Posterior cingulate gyrus (tissue), 11 donors: ENCODE data around the gene IFNG.
"Not testable (repeated sequence)": the region's sequence is repeated elsewhere in the genome, so short reads cannot be mapped to it uniquely, and the experiment has no call there.

Source experiments
- DNase-seq, 10 donors: peaks; one replicate each; pipeline versions ENCODE4 v3.0.0 to v3.0.0-alpha.2; 2020 to 2021; ENCODE audit warnings: mixed read lengths in 3 of 10
- intact Hi-C: fragments of 100-400 bp; cut with DNase I; formaldehyde crosslinking; loops from one replicate; pipeline ENCODE4 v1.15.1; 2023

The IFNG gene

DNA sequence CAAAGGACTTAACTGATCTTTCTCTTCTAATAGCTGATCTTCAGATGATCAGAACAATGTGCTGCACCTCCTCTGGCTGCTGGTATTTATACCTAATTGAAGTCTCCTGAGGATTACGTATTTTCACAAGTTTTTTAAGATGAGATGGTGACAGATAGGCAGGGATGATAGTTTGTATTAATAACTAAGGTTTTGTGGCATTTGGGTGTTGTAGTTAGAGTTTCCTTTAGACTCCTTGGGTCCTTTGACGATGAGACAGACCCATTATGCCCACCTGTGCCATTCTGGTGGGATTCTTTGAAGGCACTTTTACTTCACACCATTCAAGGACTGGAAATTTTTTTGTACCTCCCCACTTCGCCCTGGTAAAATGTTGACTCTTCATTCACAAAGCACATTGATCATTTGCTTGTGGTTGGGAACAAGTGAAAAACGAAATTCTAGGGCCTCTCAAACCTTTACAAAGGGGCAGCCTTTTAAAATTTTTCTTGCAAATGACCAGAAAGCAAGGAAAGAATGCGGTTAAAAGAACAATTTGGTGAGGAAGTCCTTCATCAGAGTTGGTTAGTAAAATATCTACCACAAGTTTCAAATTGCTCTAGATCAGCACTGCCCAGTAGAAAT lies at the start of gene IFNG:
Gene IFNG (minus strand): TSS at position 60 of the 624 bp plus-strand sequence. CDS start 125 bp downstream, outside the sequence.
- intact Hi-C loops: loop anchor here (2.0 kb wide), 1 partner anchor 119 kb away; no protein-coding TSS in a partner anchor

DNA sequence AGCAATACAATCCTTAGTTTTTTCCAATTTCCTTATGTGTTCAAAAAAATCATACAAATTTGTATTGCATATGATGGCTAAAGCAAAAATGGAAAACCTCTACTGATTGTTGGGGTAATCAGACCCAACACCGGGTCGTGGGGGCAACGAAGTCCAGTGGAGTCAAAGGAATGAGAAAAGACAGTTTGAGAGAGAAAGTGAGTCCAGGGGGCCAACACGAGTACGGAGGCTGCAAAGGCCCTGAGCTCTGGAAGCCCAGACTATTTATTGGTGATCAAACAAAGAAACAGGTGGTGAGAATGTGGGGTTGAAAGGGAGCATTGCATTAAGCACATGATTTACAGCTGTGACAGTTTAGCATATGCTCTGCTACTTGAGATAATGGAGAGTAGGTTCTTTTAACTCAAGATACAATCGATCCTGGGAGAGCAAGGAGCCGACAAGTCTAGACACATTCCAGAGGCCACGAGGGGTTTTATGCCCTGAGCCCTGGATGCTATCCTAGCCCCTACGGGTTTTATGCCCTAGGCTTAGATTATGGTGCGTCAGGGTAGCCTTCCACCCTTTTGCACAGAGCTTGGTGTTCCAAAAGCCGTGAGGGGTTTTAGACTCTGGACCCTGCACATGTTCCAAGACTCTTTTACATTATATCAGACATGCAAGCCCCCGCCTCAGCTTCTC lies 49.6 kb upstream of the IFNG start:
- intact Hi-C loops, DNase-seq: not testable (repeated sequence)

More for the DNA sequence above, at the start of gene IFNG:
- no peak for DNase-seq

DNA sequence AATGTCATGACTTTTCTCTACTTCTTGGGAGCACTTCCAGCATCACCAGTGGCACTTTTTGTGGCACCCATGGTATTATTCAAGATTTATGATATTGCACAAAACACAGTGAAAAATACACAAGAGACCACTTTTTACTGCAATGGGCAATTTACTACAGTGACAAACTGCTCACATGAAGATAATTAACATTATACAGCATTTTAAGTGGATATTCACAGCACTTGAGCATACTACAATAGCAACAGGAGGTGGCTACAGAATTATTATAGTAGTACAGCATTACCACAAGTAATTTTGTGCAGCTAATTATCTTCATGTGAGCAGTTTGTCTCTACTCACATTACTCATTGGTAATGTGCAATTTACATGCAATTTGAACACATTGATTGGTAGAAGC lies 47.7 kb upstream of the IFNG start:
- DNase-seq: no peak
- intact Hi-C loops: no loop called here

DNA sequence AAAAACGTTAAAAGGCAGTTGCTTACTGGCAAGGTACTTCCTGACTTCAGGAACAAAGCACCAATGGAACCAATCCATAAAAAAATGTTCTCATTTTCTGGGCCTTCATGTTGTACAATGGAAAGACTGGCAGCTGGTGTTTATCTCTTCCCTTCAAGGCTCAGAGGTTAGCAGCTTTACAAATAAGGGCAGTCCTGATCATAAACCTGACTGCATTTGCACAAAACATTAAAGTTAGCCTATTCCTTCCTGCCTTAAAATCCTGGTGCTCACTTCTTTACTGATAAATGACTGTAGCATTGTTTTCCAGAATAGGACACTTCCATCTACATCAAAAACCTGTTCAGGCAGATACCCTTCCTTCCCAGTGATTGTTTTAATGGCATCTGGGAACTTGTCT lies 46.9 kb upstream of the IFNG start:
- no peak for DNase-seq
- intact Hi-C loops: no loop called here

DNA sequence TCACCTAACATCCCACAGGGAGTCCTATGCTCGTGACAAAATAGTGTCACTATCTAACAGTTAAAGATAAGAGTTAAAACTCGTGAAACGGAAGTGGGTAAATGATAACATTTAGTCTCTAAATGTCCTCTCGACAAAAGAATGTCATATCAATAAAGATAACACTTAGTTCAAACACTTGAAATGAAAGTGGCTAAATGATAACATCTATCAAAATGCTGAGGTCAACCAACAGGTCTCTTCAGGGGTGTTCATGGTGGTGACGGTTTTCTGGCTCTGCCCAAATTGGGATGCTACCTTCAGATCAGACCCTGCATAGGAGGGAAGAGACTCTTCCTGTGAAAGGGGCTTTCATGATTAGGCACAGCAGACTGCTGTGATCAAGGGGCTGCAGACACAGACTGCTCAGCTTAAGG lies 43.9 kb upstream of the IFNG start:
- intact Hi-C loops: no loop called here
- no peak for DNase-seq

DNA sequence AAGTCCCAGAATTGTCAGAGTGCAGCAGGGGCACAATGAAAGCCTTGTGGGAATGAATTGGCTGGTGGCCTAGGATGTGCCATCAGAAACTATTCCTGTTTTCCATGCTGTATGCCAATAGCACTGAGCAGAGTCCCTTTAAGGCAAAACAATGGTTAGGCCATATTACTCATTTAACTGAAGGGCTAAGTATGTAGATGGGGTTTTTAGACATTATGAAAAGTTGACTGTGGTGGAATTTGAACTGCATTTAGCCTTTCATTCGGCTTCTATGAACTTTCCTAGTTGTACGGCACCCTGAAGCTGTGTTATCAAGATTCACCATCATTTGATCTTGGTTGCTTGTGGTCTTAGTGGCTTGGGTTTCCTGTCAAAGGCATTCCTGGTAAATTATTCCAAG lies 41.3 kb upstream of the IFNG start:
- intact Hi-C loops: no loop called here

DNA sequence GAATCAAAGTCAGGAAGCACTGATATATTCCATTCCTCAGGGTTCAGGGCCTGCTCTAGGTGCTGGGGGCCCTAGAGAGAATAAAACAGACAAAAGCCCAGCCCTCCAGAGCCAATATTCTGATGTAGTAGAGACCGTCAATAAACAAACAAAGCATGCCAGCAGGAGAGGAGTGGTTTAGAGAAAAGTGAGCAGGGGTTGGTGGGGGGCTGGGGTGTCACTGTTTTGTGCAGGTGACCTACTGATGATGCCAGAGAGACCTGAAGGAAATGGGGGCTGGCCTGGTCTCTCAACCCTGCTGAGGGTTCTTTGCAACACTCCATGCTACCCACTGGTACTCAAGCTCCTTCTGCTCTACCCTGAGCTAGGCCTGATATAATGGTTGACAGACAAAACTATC lies 39.6 kb upstream of the IFNG start:
- DNase-seq: no peak
- intact Hi-C loops: no loop called here

More for the DNA sequence above, 41.3 kb upstream of the IFNG start:
- DNase-seq: no peak

DNA sequence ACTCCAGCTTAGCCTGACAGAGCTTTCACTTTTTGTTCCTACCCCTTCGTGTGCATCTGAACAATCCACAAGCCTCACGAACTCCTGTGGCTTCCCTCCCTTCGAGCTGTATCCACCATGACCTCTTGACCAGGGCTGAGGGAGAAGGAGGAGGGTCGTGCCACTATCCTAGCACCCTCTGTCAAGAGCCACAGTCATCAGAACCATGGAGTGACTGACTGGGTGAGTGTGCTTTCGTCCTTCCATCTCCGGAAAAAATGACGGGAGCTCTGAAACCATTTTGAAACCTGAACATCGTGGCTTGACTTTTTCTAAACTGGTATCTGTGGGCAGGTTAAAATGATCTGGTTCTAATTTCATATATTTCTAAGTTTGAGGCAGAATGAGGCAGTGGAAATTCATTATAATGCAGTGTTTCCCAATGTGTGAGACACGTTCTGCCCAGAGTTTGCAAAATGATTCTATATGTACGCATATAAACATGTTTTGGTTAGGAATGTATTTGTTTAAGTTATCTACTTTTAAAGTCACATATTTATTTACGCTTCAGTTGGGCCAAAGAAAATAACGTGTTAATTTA lies 39.1 kb upstream of the IFNG start:
- intact Hi-C loops: no loop called here
- DNase-seq: no peak

DNA sequence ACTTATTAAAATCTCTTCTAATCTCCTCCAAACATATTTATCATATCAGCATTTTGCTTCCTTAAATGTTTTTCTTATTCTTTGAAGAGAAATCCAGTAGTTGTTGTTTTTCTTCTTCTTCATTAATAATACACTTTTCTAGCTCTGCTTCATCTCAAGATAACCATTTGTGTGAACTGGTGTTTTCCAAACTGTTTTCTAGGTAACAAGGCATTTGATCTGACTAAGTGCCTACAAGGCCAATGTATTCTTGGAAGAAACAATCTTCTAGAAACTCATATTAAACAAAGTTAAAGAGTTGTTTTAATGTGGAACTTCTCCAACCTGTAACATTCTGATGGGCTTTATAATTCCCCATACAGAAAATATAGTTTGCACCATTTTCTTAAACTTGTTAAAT lies 30.8 kb upstream of the IFNG start:
- intact Hi-C loops: no loop called here
- no peak for DNase-seq

DNA sequence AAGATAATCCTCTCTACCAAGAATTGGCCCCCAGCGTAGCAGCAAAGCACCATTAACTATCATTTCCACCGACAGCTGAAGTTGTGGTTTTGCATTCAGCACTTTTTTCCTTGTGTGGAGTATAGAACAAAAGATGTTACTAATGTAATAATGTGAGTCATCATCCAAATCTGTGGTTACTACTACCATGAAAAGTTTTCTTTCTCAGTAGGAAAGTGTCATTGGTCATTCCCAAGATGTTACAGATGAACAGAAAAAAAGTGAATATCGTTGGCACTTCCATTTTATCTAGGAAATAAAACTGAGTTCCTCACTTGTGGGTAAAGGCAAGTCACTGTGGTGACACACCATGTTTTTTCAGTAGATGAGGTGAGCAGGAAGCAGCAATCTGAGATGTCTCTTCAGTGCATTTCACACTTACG lies 30.3 kb upstream of the IFNG start:
- intact Hi-C loops: no loop called here
- DNase-seq: no peak

DNA sequence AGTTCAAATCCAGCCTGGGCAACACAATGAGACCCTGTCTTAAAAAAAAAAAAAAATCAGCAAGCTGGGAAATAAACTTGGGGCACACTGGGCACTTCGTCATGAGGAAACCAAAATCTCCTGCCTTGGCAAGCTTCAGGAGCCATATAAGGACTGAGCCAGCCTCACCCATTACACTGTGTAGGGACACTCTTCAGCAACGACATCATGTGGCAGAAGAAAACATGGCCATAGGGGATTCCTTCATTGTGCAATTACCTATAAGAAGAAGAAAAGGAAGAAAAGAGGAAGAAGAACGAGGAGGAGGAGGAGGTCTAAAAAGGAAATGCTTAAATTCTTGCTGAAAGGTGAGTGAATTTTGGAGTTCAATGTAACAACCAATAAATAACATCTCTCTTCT lies 26.1 kb upstream of the IFNG start:
- intact Hi-C loops: no loop called here

DNA sequence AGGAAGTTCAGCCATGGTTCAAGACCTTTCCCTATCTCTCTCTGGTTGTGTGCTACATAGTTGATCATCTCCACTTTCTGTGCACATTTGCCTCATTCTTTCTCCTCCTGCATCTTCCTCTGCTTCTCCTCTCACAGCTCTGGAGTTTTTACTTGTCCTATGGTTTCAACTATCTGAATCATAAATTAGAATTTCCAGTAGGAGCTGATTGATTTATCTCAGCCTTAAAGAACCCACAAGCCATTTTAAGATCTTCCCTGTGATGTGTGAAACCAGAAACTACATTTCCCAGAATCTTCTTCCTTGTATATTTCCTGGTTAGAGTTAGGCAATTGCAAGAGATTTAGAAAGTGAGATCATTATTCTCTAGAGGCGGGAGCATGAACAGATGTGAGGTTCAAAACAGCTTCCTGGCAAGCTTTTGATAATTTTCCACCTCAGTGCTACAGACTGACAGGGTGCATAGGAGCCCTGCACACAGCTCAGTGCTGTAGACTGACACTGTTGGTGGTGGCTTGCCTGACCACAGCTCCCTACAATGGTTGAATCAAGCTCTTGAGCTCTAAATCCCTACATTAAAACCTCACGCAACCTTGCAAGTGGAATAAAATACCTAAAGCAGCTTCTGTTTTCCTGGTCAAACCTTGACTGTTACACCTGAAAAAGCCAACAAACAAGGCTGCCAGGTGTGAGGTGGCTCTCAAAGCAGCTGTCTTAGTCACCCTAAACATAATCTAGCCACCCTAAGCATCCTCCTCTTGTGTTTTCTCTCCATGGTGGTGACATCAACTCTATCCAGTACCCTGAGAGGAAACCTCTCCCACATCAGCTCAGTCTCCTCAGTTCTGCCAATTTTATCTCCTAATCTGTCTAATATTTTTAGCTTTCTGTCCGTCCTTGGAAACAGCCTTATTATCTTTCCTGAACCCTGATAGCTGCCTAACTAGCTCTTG lies 21.5 kb upstream of the IFNG start:
- DNase-seq: no peak
- intact Hi-C loops: no loop called here

More for the DNA sequence above, 26.1 kb upstream of the IFNG start:
- DNase-seq: no peak

DNA sequence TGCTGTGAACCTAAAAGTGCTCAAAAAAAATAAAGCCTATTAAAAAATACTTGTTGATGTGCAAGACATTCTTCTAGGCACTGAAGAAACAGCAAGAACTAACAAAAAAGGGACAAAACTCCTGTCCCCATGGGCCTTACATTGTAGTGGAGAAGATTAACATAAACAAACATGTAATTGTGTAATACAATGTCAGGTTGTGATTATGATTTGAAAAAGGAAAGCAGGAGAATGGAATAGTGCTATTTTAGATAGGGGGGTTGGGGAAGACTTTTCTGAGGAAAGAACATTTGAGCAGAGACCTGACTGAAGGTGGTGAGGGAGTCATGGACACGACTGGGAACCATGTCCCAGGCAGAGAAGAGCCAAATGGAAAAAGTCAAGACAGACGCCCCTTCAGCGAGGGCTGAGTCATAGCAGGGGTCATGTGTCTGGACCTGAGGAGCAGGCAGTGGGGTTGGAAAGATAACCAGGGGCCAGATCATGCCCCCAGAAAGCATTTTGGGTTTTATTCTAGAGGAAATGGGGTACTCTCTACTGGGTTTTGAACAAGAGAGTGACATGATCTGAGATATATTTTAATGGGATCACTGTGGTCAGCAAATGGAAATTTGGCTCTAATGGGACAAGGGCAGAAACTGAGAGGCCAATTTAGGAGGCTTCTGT lies 19.4 kb upstream of the IFNG start:
- intact Hi-C loops: no loop called here
- no peak for DNase-seq

DNA sequence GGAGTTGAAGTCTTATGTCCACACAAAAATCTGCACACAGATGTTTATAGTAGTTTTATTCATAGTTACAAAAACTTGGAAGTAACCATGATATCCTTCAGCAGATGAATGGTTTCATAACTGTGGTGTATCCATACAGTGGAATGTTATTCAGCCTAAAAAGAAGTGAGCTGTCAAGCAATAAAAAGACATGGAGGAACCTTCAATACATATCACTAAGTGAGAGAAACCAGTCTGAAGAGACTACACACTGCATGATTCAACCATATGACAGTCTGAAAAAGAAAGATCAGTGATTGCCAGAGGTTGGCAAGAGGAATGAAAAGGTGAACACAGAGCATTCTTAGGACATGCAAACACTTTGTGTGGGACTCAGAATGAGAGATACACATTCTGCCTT lies 18.6 kb upstream of the IFNG start:
- intact Hi-C loops: no loop called here

DNA sequence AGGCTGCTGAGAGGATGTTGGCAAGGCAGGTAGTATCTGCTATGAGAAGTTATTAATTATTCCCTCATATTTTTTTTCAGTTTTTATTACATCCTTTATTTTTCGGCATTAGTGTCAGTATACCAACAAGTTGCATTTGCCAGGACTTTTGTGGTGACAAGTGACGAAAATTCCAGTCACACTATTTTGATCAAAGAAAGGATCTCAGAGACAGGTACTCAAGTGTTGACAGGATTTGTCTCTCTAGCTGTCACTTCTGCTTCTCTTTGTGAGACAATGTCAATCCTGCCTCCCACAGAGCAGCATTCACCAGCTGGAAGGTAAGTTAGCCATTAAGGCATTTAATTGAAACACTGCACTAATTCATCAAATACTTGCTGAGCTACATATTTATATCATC lies 18.0 kb upstream of the IFNG start:
- intact Hi-C loops: no loop called here
- no peak for DNase-seq

More for the DNA sequence above, 18.6 kb upstream of the IFNG start:
- no peak for DNase-seq

DNA sequence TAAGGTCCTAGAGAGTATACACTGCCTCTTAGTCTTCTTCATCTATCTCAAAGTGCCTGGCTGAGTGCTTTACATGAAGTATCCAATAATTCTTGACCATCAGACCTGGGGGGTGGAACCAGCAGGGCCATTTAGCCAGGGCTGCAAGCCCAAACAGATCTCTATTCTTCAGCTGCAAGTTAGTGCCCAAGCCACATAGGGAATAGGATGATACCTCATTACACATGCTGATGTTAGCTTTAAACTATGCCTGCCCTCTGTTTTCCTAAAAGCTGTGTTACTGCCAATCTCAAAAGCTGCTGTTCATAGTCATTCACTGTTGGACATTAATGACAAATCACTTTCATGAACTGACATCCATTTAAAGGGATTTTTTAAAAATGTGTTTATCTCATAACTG lies 16.7 kb upstream of the IFNG start:
- intact Hi-C loops: no loop called here
- DNase-seq: no peak

DNA sequence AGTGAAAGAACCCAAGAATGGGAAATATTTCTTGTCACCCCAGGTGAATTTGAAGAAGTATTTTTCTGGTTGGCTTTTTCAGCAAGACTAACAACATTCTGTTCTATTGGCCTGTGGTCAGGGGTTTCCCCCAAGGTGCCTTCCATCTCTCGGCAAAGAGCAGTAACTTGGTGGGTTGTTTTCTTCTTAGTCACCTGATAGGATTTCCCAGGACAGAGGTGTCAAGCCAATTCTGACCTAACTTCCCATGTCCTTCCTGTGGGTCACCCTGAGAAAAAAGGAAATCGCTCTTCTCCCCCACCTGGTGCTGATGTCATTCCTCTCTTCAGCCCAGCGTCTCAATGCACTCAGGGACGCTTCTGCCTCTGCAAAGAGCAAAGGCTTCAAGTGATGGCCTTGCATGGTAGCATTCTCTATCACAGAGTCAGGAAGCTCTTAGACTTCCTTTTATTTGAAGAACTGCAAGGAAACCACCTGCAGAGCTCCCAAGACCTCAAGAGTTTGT lies 16.1 kb upstream of the IFNG start:
- intact Hi-C loops: no loop called here
- DNase-seq: no peak

DNA sequence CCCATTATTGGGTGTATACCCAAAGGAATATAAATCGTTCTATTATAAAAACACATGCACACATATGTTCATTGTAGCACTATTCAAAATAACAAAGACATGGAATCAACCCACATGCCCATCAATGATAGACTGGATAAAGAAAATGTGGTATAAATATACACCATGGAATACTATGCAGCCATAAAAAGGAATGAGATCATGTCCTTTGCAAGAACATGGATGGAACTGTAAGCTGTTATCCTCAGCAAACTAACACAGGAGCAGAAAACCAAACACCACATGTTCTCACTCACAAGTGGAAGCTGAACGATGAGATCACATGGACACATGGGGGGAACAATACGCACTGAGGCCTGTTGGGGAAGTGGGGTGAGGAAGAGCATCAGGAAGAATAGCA lies 15.2 kb upstream of the IFNG start:
- intact Hi-C loops: not testable (repeated sequence)

DNA sequence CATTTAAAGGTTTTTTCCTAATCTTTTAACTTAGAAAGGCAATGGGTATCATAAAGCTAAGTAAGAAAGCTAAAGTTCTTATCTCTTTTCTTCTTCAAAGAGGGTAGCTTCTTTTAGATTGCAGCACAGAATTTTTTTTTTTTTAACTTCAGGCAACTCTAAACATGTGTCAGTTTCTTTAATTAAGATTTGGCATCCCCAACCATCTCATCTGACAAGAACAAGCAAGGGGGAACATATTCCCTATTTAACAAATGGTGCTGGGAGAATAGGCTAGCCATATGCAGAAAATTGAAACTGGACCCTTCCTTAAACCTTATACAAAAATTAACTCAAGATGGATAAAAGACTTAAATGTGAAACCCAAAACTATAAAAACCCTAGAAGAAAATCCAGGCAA lies 14.3 kb upstream of the IFNG start:
- intact Hi-C loops: no loop called here
- no peak for DNase-seq

More for the DNA sequence above, 15.2 kb upstream of the IFNG start:
- not testable (repeated sequence) for DNase-seq

DNA sequence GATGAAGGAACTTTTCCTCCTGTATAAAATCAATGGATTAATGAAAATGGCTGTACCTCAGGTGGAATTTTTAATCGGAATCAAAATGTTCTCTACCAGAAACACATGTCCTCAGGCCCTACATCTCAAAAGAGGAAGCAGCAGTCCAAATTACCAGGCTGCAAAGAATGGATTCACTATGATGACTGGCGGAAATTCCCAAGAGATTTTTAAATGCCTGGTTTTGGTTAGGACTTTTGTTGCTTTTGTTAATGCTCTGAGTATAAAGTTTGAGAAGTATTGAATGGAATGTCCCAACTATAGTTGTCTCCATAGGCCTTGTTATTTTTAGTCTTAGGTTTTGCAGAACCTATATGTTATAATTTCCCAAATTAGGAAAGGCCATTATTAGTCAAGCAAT lies 11.2 kb upstream of the IFNG start:
- intact Hi-C loops: no loop called here
- no peak for DNase-seq
